ENCODE data around the gene SAP30L.

Gene SAP30L

GRCh38 chr5:154459015-154459414 is 13.2 kb downstream of the SAP30L start:
- no peak overlapping the region for H3K4me3 ChIP-seq (ENCODE audit: low read depth, low read length)
- TF ChIP-seq CTCF (IDR thresholded peaks at IDR 0.05; ENCODE audit: borderline replicate concordance, insufficient read depth, low read depth, low read length), result no peak

GRCh38 chr5:154460172-154460571 is 14.4 kb downstream of the SAP30L start:
- H3K4me3 ChIP-seq (ENCODE audit: low read depth, low read length), result no peak overlapping the region
- no peak for TF ChIP-seq CTCF (IDR thresholded peaks at IDR 0.05; ENCODE audit: borderline replicate concordance, insufficient read depth, low read depth, low read length)

GRCh38 chr5:154461531-154461930 is 15.7 kb downstream of the SAP30L start:
- TF ChIP-seq CTCF (IDR thresholded peaks at IDR 0.05; ENCODE audit: borderline replicate concordance, insufficient read depth, low read depth, low read length), result no peak
- no peak overlapping the region for H3K4me3 ChIP-seq (ENCODE audit: low read depth, low read length)

- H3K4me3 ChIP-seq (ENCODE audit: low read depth, low read length), result no peak overlapping the region
- no peak for TF ChIP-seq CTCF (IDR thresholded peaks at IDR 0.05; ENCODE audit: borderline replicate concordance, insufficient read depth, low read depth, low read length)
Observed at GRCh38 chr5:154464438-154464837, 18.6 kb downstream of the SAP30L start.

GRCh38 chr5:154465169-154465568 is 19.4 kb downstream of the SAP30L start:
- no peak overlapping the region for H3K4me3 ChIP-seq (ENCODE audit: low read depth, low read length)
- TF ChIP-seq CTCF (IDR thresholded peaks at IDR 0.05; ENCODE audit: borderline replicate concordance, insufficient read depth, low read depth, low read length), result no peak

GRCh38 chr5:154466147-154466546 is 20.4 kb downstream of the SAP30L start:
- no peak overlapping the region for H3K4me3 ChIP-seq (ENCODE audit: low read depth, low read length)
- TF ChIP-seq CTCF (IDR thresholded peaks at IDR 0.05; ENCODE audit: borderline replicate concordance, insufficient read depth, low read depth, low read length), result no peak

GRCh38 chr5:154466671-154467070 is 20.9 kb downstream of the SAP30L start:
- no peak overlapping the region for H3K4me3 ChIP-seq (ENCODE audit: low read depth, low read length)
- no peak for TF ChIP-seq CTCF (IDR thresholded peaks at IDR 0.05; ENCODE audit: borderline replicate concordance, insufficient read depth, low read depth, low read length)

Data from GM12875 (cell line).